ENCODE measurements around the gene LRRC41.

GRCh38 chr1:46281021-46281420, 22.4 kb downstream of the LRRC41 start:
- TF ChIP-seq, protein P1, sequence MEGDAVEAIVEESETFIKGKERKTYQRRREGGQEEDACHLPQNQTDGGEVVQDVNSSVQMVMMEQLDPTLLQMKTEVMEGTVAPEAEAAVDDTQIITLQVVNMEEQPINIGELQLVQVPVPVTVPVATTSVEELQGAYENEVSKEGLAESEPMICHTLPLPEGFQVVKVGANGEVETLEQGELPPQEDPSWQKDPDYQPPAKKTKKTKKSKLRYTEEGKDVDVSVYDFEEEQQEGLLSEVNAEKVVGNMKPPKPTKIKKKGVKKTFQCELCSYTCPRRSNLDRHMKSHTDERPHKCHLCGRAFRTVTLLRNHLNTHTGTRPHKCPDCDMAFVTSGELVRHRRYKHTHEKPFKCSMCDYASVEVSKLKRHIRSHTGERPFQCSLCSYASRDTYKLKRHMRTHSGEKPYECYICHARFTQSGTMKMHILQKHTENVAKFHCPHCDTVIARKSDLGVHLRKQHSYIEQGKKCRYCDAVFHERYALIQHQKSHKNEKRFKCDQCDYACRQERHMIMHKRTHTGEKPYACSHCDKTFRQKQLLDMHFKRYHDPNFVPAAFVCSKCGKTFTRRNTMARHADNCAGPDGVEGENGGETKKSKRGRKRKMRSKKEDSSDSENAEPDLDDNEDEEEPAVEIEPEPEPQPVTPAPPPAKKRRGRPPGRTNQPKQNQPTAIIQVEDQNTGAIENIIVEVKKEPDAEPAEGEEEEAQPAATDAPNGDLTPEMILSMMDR (IDR thresholded peaks at IDR 0.05), result no peak
- no peak for TF ChIP-seq POLR2A (IDR thresholded peaks at IDR 0.05)

Measured in uterus (tissue), 2 donors.